NCI-H2196 (cell line): ENCODE data around the gene TUBA4B.
"Not testable (repeated sequence)": the region's sequence is repeated elsewhere in the genome, so short reads cannot be mapped to it uniquely, and the experiment has no call there.

Source experiments
- DNase-seq: peaks from one replicate; lab custom pipeline; 2025; ENCODE audit not compliant: unreplicated experiment; lab: John Stamatoyannopoulos, UW

The TUBA4B gene

GRCh38 chr2:219309278-219309677 is 56.2 kb downstream of the TUBA4B start, which contains the start of gene PTPRN:
PTPRN (minus strand) TSS chr2:219309401; CDS start chr2:219309332, 69 bp downstream.
- no peak for DNase-seq

- DNase-seq, result not testable (repeated sequence)
These were observed 59.7 kb downstream of the TUBA4B start for GRCh38 chr2:219312683-219313263.

- DNase-seq, result no peak
These were observed 61.9 kb downstream of the TUBA4B start for GRCh38 chr2:219314804-219315468.
